Endothelial cell of umbilical vein (primary cell): Measurements from ENCODE around the gene PRDM10. TPM values are rescaled to one million over a fixed set of nuclear protein-coding genes. Genes with fewer than 3 reads are reported as not detected.
A peak's percentile ranks its signal among the peaks of the same experiment; 100 is the strongest.

Experiments used
- BruUV-seq: library from RNA; stranded (reverse); fragments of 400-500 nt; replicated peaks from 2 replicates; lab custom pipeline; 2021; lab: Mats Ljungman, UMichigan
- CTCF ChIA-PET: fragments of 300-600, 350-600 bp; sonication (Branson Sonifier 250); formaldehyde crosslinking; loops from one replicate; lab custom pipeline; 2021; ENCODE audit warnings: antibody characterized with exemption, inconsistent platforms; lab: Charles Lee
- POLR2A ChIA-PET: fragments of 300-600, 350-600 bp; sonication (Branson Sonifier 250); formaldehyde crosslinking; loops from one replicate; lab custom pipeline; 2021; ENCODE audit warnings: antibody characterized with exemption, inconsistent platforms; lab: Charles Lee
- DNase-seq: peaks from one replicate; pipeline ENCODE4 v3.0.0-alpha.2; 2011; ENCODE audit warnings: low read depth, low spot score
- FAIRE-seq: peaks from 2 replicates; lab custom pipeline; 2011; peaks lifted over from hg19 to GRCh38; lab: Jason Lieb, UNC
- H2AFZ ChIP-seq: 2 replicates; pipeline ENCODE4 v1.6.0; 2012; ENCODE audit warnings: low read depth, low read length, control low read depth, inconsistent platforms
- H3K27ac ChIP-seq: 2 replicates; pipeline ENCODE4 v1.5.1; 2011; ENCODE audit warnings: low read depth, mild to moderate bottlenecking, control low read depth, low read length, moderate library complexity; ENCODE audit not compliant: insufficient read depth
- H3K27me3 ChIP-seq, 2 experiments: 2 replicates each; pipeline versions ENCODE4 v1.6.0 to v1.6.1; 2011; ENCODE audit warnings: low read length in 2 of 2, mixed read lengths in 1 of 2; ENCODE audit not compliant: control insufficient read depth in 2 of 2, insufficient read depth in 2 of 2
- H3K36me3 ChIP-seq, 2 experiments: 2 replicates in 1 of 2; 3 replicates in 1 of 2; pipeline ENCODE4 v1.5.1; 2011; ENCODE audit warnings: low read length in 2 of 2, mild to moderate bottlenecking in 1 of 2, moderate library complexity in 1 of 2; ENCODE audit not compliant: control insufficient read depth in 2 of 2, insufficient read depth in 2 of 2; ENCODE audit errors: extremely low read depth in 1 of 2
- H3K4me1 ChIP-seq: 3 replicates; pipeline ENCODE4 v1.5.1; 2011; ENCODE audit warnings: mild to moderate bottlenecking, low read length; ENCODE audit not compliant: control insufficient read depth, insufficient read depth; ENCODE audit errors: extremely low read depth
- H3K4me2 ChIP-seq: 2 replicates; pipeline ENCODE4 v1.6.1; 2011; ENCODE audit warnings: low read length, control low read depth, mixed read lengths; ENCODE audit not compliant: insufficient read depth
- H3K4me3 ChIP-seq, 3 experiments: fragments of 200-600 bp in 1 of 3; sonication (generic), shearing (Covaris generic) in 1 of 3; replicated peaks in 1 of 3; 2 replicates each; pipeline ENCODE4 v1.5.1; 2011 to 2016; ENCODE audit warnings: control low read depth in 3 of 3, low read length in 3 of 3, mild to moderate bottlenecking in 2 of 3, inconsistent platforms in 1 of 3, low read depth in 1 of 3, moderate library complexity in 1 of 3; ENCODE audit not compliant: insufficient read depth in 1 of 3
- H3K79me2 ChIP-seq: 2 replicates; pipeline ENCODE4 v1.6.0; 2012; ENCODE audit warnings: low read length, inconsistent platforms; ENCODE audit not compliant: control insufficient read depth, insufficient read depth
- H3K9ac ChIP-seq: replicated peaks from 2 replicates; pipeline ENCODE3; 2011; ENCODE audit warnings: low read length, control low read depth; ENCODE audit not compliant: insufficient read depth; ENCODE audit errors: extremely low read depth
- H3K9me1 ChIP-seq: replicated peaks from 3 replicates; pipeline ENCODE4 v1.6.0; 2011; ENCODE audit warnings: mild to moderate bottlenecking, low read length; ENCODE audit not compliant: control insufficient read depth, insufficient read depth; ENCODE audit errors: extremely low read depth
- H3K9me3 ChIP-seq: replicated peaks from 2 replicates; pipeline ENCODE4 v1.5.1; 2012; ENCODE audit warnings: low read length, inconsistent platforms; ENCODE audit not compliant: control insufficient read depth, insufficient read depth
- H4K20me1 ChIP-seq: replicated peaks from 2 replicates; pipeline ENCODE3; 2011; ENCODE audit warnings: mild to moderate bottlenecking, low read length; ENCODE audit not compliant: control insufficient read depth, insufficient read depth; ENCODE audit errors: extremely low read depth
- CTCF ChIP-seq, 2 donors: IDR thresholded peaks; 1 replicate in 1 of 2; 2 replicates in 1 of 2; pipeline ENCODE4 v1.5.1; 2011; ENCODE audit warnings: low read length in 2 of 2, mild to moderate bottlenecking in 2 of 2, moderate library complexity in 2 of 2, control low read depth in 1 of 2, inconsistent platforms in 1 of 2, low read depth in 1 of 2; ENCODE audit not compliant: insufficient read depth in 1 of 2; ENCODE audit errors: extremely low read depth in 1 of 2
- EZH2 ChIP-seq: IDR thresholded peaks from 2 replicates; pipeline ENCODE4 v1.6.1; 2012; ENCODE audit warnings: borderline replicate concordance, low read depth, mild to moderate bottlenecking, moderate library complexity, low read length, inconsistent platforms; ENCODE audit not compliant: severe bottlenecking
- FOS ChIP-seq: IDR thresholded peaks from 2 replicates; pipeline ENCODE4 v1.6.1; 2011; ENCODE audit warnings: mild to moderate bottlenecking, low read length, moderate library complexity, borderline replicate concordance; ENCODE audit not compliant: insufficient read depth
- GATA2 ChIP-seq: IDR thresholded peaks from 2 replicates; pipeline ENCODE4 v1.7.0; 2011; ENCODE audit warnings: low read depth, mild to moderate bottlenecking, moderate library complexity, mixed read lengths, low read length; ENCODE audit not compliant: insufficient read length, insufficient read depth
- JUN ChIP-seq: IDR thresholded peaks from 2 replicates; pipeline ENCODE4 v1.6.1; 2011; ENCODE audit warnings: borderline replicate concordance, low read depth; ENCODE audit not compliant: insufficient read length, insufficient read depth
- MAX ChIP-seq: IDR thresholded peaks from 2 replicates; pipeline ENCODE4 v1.6.1; 2011; ENCODE audit not compliant: insufficient read depth, insufficient read length
- MYC ChIP-seq: IDR thresholded peaks from one replicate; pipeline ENCODE4 v1.6.1; 2011; ENCODE audit warnings: mild to moderate bottlenecking, low read depth, low read length
- POLR2A ChIP-seq: IDR thresholded peaks from 2 replicates; pipeline ENCODE4 v1.6.1; 2012; ENCODE audit warnings: low read depth, mild to moderate bottlenecking, control low read depth, low read length
- POLR2AphosphoS5 ChIP-seq: IDR thresholded peaks from 2 replicates; pipeline ENCODE4 v1.6.1; 2012; ENCODE audit warnings: low read depth, mild to moderate bottlenecking, control low read depth, low read length, moderate library complexity; ENCODE audit not compliant: insufficient read depth
- dilution Hi-C: fragments of 300-500 bp; cut with MboI; formaldehyde crosslinking; loops from one replicate; pipeline ENCODE4 v1.15.0; 2019; ENCODE audit warnings: low sequenced_read_pairs; ENCODE audit not compliant: extremely low pct_ligation_motif_present
- intact Hi-C: fragments of 100-400 bp; cut with micrococcal nuclease; formaldehyde crosslinking; loops from one replicate; pipeline ENCODE4 v1.10.0; 2022
- polyA plus RNA-seq, 4 experiments: library from polyadenylated mRNA; depleted of rRNA in 3 of 4; stranded (reverse) in 3 of 4; unstranded in 1 of 4; fragments of >200 nt; gene quantifications; 2 replicates each; pipeline versions ENCODE4 v1.2.1 to v1.2.3, GENCODE V29; 2011 to 2012; ENCODE audit warnings: missing spikeins in 1 of 4
- total RNA-seq: library from RNA; stranded (reverse); gene quantifications from 2 replicates; pipeline ENCODE4 v1.2.3, GENCODE V29; 2021

The PRDM10 gene
- total and polyA plus RNA-seq, 2 donors (not counting 3 experiments of a cell fraction or from before 2014, with no cell fraction given) = 9.6 to 13.0 TPM

GRCh38 chr11:129911298-129911697 lies 91.3 kb downstream of the PRDM10 start:
- no TSS peak for BruUV-seq
- Histone ChIP-seq H3K4me3 (peak overlapping the region in 1 of 3 experiments; percentile 21), H3K36me3 (peaks cover 0 to 15% of the 10 kb centered on the region in 2 experiments), H3K27me3 (no peaks in the 10 kb centered on the region), H3K9me3 (no peaks in the 10 kb centered on the region), H3K9me1 (no peaks in the 10 kb centered on the region), H3K9ac (peak overlapping the region; percentile 53), H3K4me2 (peak overlapping the region; percentile 77), H2AFZ (peak overlapping the region; percentile 94), H3K4me1 (peaks cover 11% of the 10 kb centered on the region), H3K79me2 (no peaks in the 10 kb centered on the region), H3K27ac (peak overlapping the region; percentile 85), H4K20me1 (no peaks in the 10 kb centered on the region)
- DNase-seq (peak; percentile 82), FAIRE-seq (peak; percentile 85)
- dilution Hi-C loops = no loop called here
- TF ChIP-seq POLR2A (peak; percentile 21), MYC (no peak), JUN (peak; percentile 60), FOS (peak; percentile 34), EZH2 (no peak), MAX (no peak), GATA2 (no peak), CTCF (IDR thresholded peaks at IDR 0.05; ENCODE audit: extremely low read depth in 1 of 2, insufficient read depth in 1 of 2, low read depth in 1 of 2, low read length in 2 of 2) (no peak), POLR2AphosphoS5 (peak; percentile 72)
- ChIA-PET CTCF (interaction anchor here (0.7 to 2.0 kb wide), 7 partner anchors 10 to 221 kb away, joined by 3 to 15 read pairs (median 4); no protein-coding TSS in a partner anchor), POLR2A (no interaction called here)
- intact Hi-C loops = no loop called here
